Stomach (tissue), 4 donors: Measurements from ENCODE around the gene FCAMR.

Source experiments
- EP300 ChIP-seq: sonication (generic); formaldehyde crosslinking; IDR thresholded peaks from one replicate; pipeline ENCODE4 v1.6.1; 2017; ENCODE audit warnings: antibody characterized with exemption
- POLR2A ChIP-seq, 4 donors: fragments of 450-650 bp; IDR thresholded peaks; one replicate each; pipeline ENCODE4 v1.6.1; 2016; ENCODE audit warnings: antibody characterized with exemption in 4 of 4, control low read depth in 2 of 4, mild to moderate bottlenecking in 1 of 4, moderate library complexity in 1 of 4
- POLR2AphosphoS5 ChIP-seq, 3 donors: sonication (generic); formaldehyde crosslinking; IDR thresholded peaks; one replicate each; pipeline ENCODE4 v1.6.1; 2016; ENCODE audit warnings: antibody characterized with exemption in 3 of 3
- TF ChIP-seq, protein P1 (sequence below), 7 experiments: fragments of 450-650 bp in 4 of 7; fragments of 200-600 bp in 3 of 7; sonication (generic) in 3 of 7; IDR thresholded peaks; one replicate each; pipeline ENCODE4 v1.5.1; 2016 to 2019; ENCODE audit warnings: antibody characterized with exemption in 7 of 7, control low read depth in 2 of 7, mild to moderate bottlenecking in 1 of 7

DNA sequence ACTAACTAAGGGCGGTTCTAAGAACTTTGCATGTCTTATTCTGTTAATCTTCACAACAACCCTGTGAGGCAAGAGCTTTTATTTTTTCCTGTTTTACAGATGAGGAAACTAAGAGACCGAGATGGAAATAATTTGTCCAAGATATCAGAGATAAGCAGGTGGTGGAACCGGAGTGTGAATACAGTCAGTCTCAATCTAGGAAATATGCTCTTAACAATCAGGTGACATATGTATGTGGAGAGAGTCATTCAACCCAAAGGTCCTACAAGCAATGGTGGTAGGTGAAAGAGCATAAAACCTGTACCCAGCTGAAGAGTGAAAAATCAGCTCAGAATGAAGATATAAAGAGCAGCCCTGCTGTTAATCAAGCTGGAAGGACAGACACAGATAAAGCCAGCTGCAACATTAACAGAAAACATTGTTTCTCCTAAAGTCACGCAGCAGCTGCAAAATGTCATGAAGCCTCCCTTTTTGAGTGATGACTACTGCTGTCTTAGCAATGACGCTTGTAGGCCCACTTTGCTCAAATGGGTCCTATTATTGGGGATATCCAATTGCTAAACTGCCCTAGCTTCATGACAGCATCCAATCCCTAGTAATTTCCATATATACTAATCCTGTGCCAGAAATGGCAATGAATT lies 30.5 kb upstream of the FCAMR start:
- TF ChIP-seq, protein P1, sequence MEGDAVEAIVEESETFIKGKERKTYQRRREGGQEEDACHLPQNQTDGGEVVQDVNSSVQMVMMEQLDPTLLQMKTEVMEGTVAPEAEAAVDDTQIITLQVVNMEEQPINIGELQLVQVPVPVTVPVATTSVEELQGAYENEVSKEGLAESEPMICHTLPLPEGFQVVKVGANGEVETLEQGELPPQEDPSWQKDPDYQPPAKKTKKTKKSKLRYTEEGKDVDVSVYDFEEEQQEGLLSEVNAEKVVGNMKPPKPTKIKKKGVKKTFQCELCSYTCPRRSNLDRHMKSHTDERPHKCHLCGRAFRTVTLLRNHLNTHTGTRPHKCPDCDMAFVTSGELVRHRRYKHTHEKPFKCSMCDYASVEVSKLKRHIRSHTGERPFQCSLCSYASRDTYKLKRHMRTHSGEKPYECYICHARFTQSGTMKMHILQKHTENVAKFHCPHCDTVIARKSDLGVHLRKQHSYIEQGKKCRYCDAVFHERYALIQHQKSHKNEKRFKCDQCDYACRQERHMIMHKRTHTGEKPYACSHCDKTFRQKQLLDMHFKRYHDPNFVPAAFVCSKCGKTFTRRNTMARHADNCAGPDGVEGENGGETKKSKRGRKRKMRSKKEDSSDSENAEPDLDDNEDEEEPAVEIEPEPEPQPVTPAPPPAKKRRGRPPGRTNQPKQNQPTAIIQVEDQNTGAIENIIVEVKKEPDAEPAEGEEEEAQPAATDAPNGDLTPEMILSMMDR (IDR thresholded peaks at IDR 0.05), result no peak
- TF ChIP-seq EP300, result no peak
- TF ChIP-seq POLR2A (IDR thresholded peaks at IDR 0.05), result no peak
- peak in 2 of 3 donors; percentile 35 to 37 for TF ChIP-seq POLR2AphosphoS5 (IDR thresholded peaks at IDR 0.05)
